Measurements from ENCODE around the gene TPST2. TPM values are rescaled to one million over a fixed set of nuclear protein-coding genes. Genes with fewer than 3 reads are reported as not detected.

Gene TPST2
- total and polyA plus RNA-seq, 2 of the 4 experiments (the other 2 are of a cell fraction): 42.5 to 63.6 TPM

DNA sequence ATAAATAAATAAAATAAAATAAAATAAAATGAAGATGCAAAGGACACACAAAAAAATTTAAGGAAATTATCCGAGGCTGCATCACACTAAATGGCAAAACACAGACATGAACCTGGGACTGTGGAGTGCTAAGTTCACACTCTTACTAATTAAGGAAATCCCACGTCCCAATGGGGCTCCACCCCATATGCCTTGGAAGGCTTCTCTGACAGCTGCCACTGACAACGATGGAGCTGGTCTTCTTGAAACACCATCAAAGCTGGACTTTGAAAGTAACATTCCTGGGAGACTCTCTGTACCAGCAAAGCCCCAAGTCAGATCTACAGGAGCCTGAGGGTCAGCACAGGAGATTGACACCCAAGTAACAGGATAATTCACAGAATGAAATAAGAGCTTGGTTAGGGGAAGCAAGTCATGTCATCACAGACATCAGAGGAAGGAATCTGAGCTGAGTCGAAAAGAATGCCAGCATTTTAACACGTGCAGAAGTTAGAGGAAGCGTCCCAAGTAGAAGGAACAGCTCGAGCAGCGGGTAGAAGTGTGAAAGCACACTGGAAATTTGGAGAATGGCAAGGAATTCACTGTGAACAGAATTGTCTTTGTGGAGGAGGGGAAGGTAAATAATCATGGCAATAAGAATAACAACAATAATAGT, 13.8 kb downstream of the TPST2 start:
- Histone ChIP-seq H4K20me1 (ENCODE audit: insufficient read depth, low read length) (peaks cover 43% of the 10 kb centered on the region), H4K5ac (ENCODE audit: low read depth, low read length) (no peak overlapping the region), H2AK5ac (ENCODE audit: low read depth, low read length) (no peak overlapping the region), H3K4me2 (ENCODE audit: low read depth, low read length) (no peak overlapping the region), H3K4ac (ENCODE audit: low read depth, low read length) (no peak overlapping the region), H3K9me1 (ENCODE audit: insufficient read depth, low read length) (peaks cover 19% of the 10 kb centered on the region), H4K8ac (ENCODE audit: low read depth in 2 of 2, low read length in 2 of 2) (no peak overlapping the region), H2BK15ac (ENCODE audit: low read depth, low read length) (no peak overlapping the region), H3K4me3 (ENCODE audit: insufficient read depth, low read depth, low read length) (no peak overlapping the region), H3K23ac (ENCODE audit: low read depth, low read length) (peak overlapping the region; percentile 11; the same call in 1 of the 2 replicates), H3K9ac (ENCODE audit: low read depth, low read length) (no peak overlapping the region), H3K36me3 (ENCODE audit: control insufficient read depth, insufficient read depth, low read length) (no peaks in the 10 kb centered on the region; the same call in 1 of the 2 replicates), H3K79me1 (ENCODE audit: low read depth in 1 of 2, low read length in 2 of 2) (peaks cover 36 to 91% of the 10 kb centered on the region in 2 experiments), H3K27me3 (ENCODE audit: control insufficient read depth, insufficient read depth, low read length) (no peaks in the 10 kb centered on the region), H4K91ac (ENCODE audit: insufficient read depth, low read depth, low read length) (no peak overlapping the region), H3K4me1 (ENCODE audit: control insufficient read depth, insufficient read depth, low read length) (peaks cover 5% of the 10 kb centered on the region), H3K56ac (ENCODE audit: extremely low read depth, insufficient read depth, low read length) (no peak overlapping the region), H3K9me3 (ENCODE audit: control insufficient read depth, insufficient read depth, low read length) (no peaks in the 10 kb centered on the region), H2BK20ac (ENCODE audit: low read depth, low read length) (no peak overlapping the region), H3K27ac (ENCODE audit: insufficient read depth, low read length) (no peak overlapping the region), H2AK9ac (replicated peaks; ENCODE audit: low read depth, low read length, poor library complexity) (no peak overlapping the region), H3K18ac (ENCODE audit: low read depth, low read length) (no peak overlapping the region), H2AFZ (replicated peaks; ENCODE audit: low read length, poor library complexity) (no peak overlapping the region), H3K14ac (replicated peaks; ENCODE audit: low read depth, low read length) (0 out of 2 replicates have a peak overlapping the region, but pooled peaks have one; percentile 36), H2BK120ac (ENCODE audit: low read depth, low read length) (no peak overlapping the region), H2BK5ac (ENCODE audit: low read depth, low read length, poor library complexity, severe bottlenecking) (no peak overlapping the region)
- dilution Hi-C loops (cut with HindIII; ENCODE audit: low sequenced_read_pairs, unreplicated experiment) (no loop called here), intact Hi-C loops (cut with micrococcal nuclease) (no loop called here), in situ Hi-C loops (cut with MboI; ENCODE audit: low sequenced_read_pairs) (no loop called here)
- TF ChIP-seq NFE2L2 (IDR thresholded peaks at IDR 0.05; ENCODE audit: low read depth, low read length) (no peak), MAZ (IDR thresholded peaks at IDR 0.05; ENCODE audit: borderline replicate concordance, low read depth, low read length) (no peak), MXI1 (IDR thresholded peaks at IDR 0.05; ENCODE audit: borderline replicate concordance, low read depth, low read length) (no peak), CEBPB (IDR thresholded peaks at IDR 0.05; ENCODE audit: low read depth, low read length) (no peak), CHD1 (IDR thresholded peaks at IDR 0.05; ENCODE audit: low read depth, low read length) (no peak), RFX5 (IDR thresholded peaks at IDR 0.05; ENCODE audit: low read depth, low read length) (no peak), RAD21 (IDR thresholded peaks at IDR 0.05; ENCODE audit: low read length) (no peak), FOS (IDR thresholded peaks at IDR 0.05; ENCODE audit: low read depth, low read length) (no peak), SMC3 (IDR thresholded peaks at IDR 0.05; ENCODE audit: low read depth, low read length) (no peak), BHLHE40 (IDR thresholded peaks at IDR 0.05; ENCODE audit: low read depth, low read length) (no peak)
- TF ChIP-seq, protein P1, sequence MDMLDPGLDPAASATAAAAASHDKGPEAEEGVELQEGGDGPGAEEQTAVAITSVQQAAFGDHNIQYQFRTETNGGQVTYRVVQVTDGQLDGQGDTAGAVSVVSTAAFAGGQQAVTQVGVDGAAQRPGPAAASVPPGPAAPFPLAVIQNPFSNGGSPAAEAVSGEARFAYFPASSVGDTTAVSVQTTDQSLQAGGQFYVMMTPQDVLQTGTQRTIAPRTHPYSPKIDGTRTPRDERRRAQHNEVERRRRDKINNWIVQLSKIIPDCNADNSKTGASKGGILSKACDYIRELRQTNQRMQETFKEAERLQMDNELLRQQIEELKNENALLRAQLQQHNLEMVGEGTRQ (IDR thresholded peaks at IDR 0.05; ENCODE audit: low read depth, low read length): no peak
- TF ChIP-seq, protein P2, sequence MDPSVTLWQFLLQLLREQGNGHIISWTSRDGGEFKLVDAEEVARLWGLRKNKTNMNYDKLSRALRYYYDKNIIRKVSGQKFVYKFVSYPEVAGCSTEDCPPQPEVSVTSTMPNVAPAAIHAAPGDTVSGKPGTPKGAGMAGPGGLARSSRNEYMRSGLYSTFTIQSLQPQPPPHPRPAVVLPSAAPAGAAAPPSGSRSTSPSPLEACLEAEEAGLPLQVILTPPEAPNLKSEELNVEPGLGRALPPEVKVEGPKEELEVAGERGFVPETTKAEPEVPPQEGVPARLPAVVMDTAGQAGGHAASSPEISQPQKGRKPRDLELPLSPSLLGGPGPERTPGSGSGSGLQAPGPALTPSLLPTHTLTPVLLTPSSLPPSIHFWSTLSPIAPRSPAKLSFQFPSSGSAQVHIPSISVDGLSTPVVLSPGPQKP (IDR thresholded peaks at IDR 0.05; ENCODE audit: borderline replicate concordance, low read depth, low read length): no peak
- DNase-seq: peak; percentile 39
- ChIA-PET POLR2A (ENCODE audit: unreplicated experiment) (no interaction called here), CTCF (no interaction called here)
- ATAC-seq (ENCODE audit: low read depth): peak; percentile 37
- 57% methylated on average over 7 of the region's 8 CpGs; no CpG with 5 or more reads in 1 of the 2 experiments for WGBS, 2 experiments (ENCODE audit: extremely low coverage in 2 of 2, insufficient read length in 1 of 2)
- BruUV-seq (replicated peaks): no TSS peak
